GM21381 (cell line): ENCODE results near the gene PPP1R1C.

Experiments used
- ATAC-seq: cut with Tn5 transposase; IDR thresholded peaks from one replicate; pipeline ENCODE4 v1.9.1; 2021; ENCODE audit warnings: mild to moderate bottlenecking, moderate library complexity; ENCODE audit not compliant: unreplicated experiment

Gene PPP1R1C

GRCh38 chr2:182058056-182058455 lies 72.4 kb downstream of the PPP1R1C start:
- no peak for ATAC-seq

- ATAC-seq = no peak
Observed at GRCh38 chr2:182061739-182062138, 76.1 kb downstream of the PPP1R1C start.

- ATAC-seq = no peak
Observed at GRCh38 chr2:182062329-182062972, 76.8 kb downstream of the PPP1R1C start.

- no peak for ATAC-seq
Observed at GRCh38 chr2:182064019-182064778, 78.5 kb downstream of the PPP1R1C start.

GRCh38 chr2:182066400-182067087 lies 80.9 kb downstream of the PPP1R1C start:
- ATAC-seq = no peak

GRCh38 chr2:182067393-182067792 lies 81.7 kb downstream of the PPP1R1C start:
- no peak for ATAC-seq

GRCh38 chr2:182068811-182069210 lies 83.2 kb downstream of the PPP1R1C start:
- no peak for ATAC-seq

- no peak for ATAC-seq
Observed at GRCh38 chr2:182069416-182069815, 83.8 kb downstream of the PPP1R1C start.

GRCh38 chr2:182069908-182070307 lies 84.3 kb downstream of the PPP1R1C start:
- no peak for ATAC-seq

- ATAC-seq = no peak
Observed at GRCh38 chr2:182070736-182071135, 85.1 kb downstream of the PPP1R1C start.

GRCh38 chr2:182072861-182073260 lies 87.2 kb downstream of the PPP1R1C start:
- no peak for ATAC-seq

- ATAC-seq = no peak
Observed at GRCh38 chr2:182073613-182074012, 88.0 kb downstream of the PPP1R1C start.

- ATAC-seq = no peak
Observed at GRCh38 chr2:182077023-182077422, 91.4 kb downstream of the PPP1R1C start.

GRCh38 chr2:182077448-182078142 lies 91.9 kb downstream of the PPP1R1C start:
- peak; percentile 60 for ATAC-seq

GRCh38 chr2:182078988-182079602 lies 93.4 kb downstream of the PPP1R1C start:
- no peak for ATAC-seq

- no peak for ATAC-seq
Observed at GRCh38 chr2:182080493-182080892, 94.8 kb downstream of the PPP1R1C start.

GRCh38 chr2:182081602-182082260 lies 96.1 kb downstream of the PPP1R1C start:
- ATAC-seq = no peak

- no peak for ATAC-seq
Observed at GRCh38 chr2:182088681-182089320, 103.1 kb downstream of the PPP1R1C start.

- ATAC-seq = no peak
Observed at GRCh38 chr2:182090486-182090885, 104.8 kb downstream of the PPP1R1C start.
